ENCODE measurements around the gene MRNIP.

The MRNIP gene

GRCh38 chr5:179812997-179813607 is 45.5 kb downstream of the MRNIP start:
- POLR2A ChIA-PET = no interaction called here
- 100% methylated on average over 2 of the region's 5 CpGs for WGBS (ENCODE audit: insufficient coverage)
- peaks cover 0 to 16% (median 13%) of the 10 kb centered on the region in 4 experiments for H3K4me1 ChIP-seq (ENCODE audit: control extremely low read depth in 1 of 4, control insufficient read depth in 4 of 4, insufficient read depth in 4 of 4, low read length in 3 of 4)
- no peak overlapping the region for H3K4me3 ChIP-seq (ENCODE audit: control insufficient read depth in 1 of 7, extremely low read depth in 1 of 7, insufficient read depth in 4 of 7, low read depth in 2 of 7, low read length in 6 of 7)
- peaks cover 0 to 2% (median 0%) of the 10 kb centered on the region in 5 experiments for H3K9me3 ChIP-seq (ENCODE audit: control extremely low read depth in 1 of 5, control insufficient read depth in 4 of 5, insufficient read depth in 2 of 5, low read depth in 1 of 5, low read length in 4 of 5)
- no peak for DNase-seq
- H3K27me3 ChIP-seq (replicated peaks in 2 of 5; ENCODE audit: control insufficient read depth in 4 of 5, insufficient read depth in 5 of 5, low read length in 4 of 5) = no peaks in the 10 kb centered on the region
- no peak overlapping the region for H3K27ac ChIP-seq (ENCODE audit: insufficient read depth in 1 of 2, low read depth in 1 of 2, low read length in 2 of 2, poor library complexity in 1 of 2, severe bottlenecking in 2 of 2)
- H3K36me3 ChIP-seq (ENCODE audit: control insufficient read depth in 4 of 4, insufficient read depth in 4 of 4, low read length in 3 of 4) = peaks cover 0 to 32% (median 10%) of the 10 kb centered on the region in 4 experiments
- CTCF ChIA-PET = interaction anchor here (0.6 to 5.8 kb wide), 8 partner anchors 9 to 122 kb away, joined by 3 to 39 read pairs (median 4); partner anchors contain the start of gene LTC4S

DNA sequence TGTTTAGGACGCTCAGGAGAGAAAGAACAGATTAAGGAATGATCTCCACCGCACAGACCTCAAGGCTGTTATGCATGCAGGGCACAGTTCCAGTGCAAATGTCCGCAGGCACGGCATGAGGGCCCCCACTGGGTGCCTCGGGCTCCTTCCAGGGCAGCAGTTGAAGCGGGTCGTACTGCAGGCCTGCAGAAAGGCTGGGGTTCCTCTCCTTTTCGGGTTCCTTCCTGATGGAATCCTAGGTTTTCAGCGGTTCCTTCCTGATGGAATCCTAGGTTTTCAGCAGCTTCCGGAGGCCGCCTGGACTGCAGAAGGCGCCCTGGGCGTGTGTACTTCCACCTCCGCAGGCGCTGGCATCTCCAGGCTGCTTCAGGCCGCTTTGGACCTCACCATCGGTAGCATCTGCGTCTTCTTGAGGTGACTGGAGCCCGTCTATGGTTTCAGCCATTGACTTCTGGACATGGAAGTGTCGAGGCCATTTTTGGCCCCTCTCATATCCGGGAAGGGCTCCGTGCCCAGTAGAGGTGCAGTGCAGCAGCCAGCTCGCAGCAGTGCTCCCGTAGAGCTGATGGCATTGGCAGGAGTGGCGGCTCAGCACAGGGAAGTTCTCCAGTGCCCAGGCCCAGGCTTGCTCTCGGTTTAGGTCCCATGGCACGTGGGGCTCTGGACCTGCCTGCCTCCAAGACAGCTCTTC is 46.3 kb downstream of the MRNIP start:
- POLR2A ChIA-PET = no interaction called here
- 98% methylated on average over 26 of the region's 27 CpGs for WGBS (ENCODE audit: insufficient coverage)
- Histone ChIP-seq H3K27ac (ENCODE audit: insufficient read depth in 1 of 2, low read depth in 1 of 2, low read length in 2 of 2, poor library complexity in 1 of 2, severe bottlenecking in 2 of 2) (peak overlapping the region in 1 of 2 experiments; percentile 34), H3K9me3 (ENCODE audit: control extremely low read depth in 1 of 5, control insufficient read depth in 4 of 5, insufficient read depth in 2 of 5, low read depth in 1 of 5, low read length in 4 of 5) (peaks cover 0 to 2% (median 0%) of the 10 kb centered on the region in 5 experiments), H3K27me3 (replicated peaks in 2 of 5; ENCODE audit: control insufficient read depth in 4 of 5, insufficient read depth in 5 of 5, low read length in 4 of 5) (no peaks in the 10 kb centered on the region), H3K36me3 (ENCODE audit: control insufficient read depth in 4 of 4, insufficient read depth in 4 of 4, low read length in 3 of 4) (peaks cover 0 to 32% (median 10%) of the 10 kb centered on the region in 4 experiments), H3K4me1 (ENCODE audit: control extremely low read depth in 1 of 4, control insufficient read depth in 4 of 4, insufficient read depth in 4 of 4, low read length in 3 of 4) (peaks cover 0 to 15% (median 8%) of the 10 kb centered on the region in 4 experiments), H3K4me3 (ENCODE audit: control insufficient read depth in 1 of 7, extremely low read depth in 1 of 7, insufficient read depth in 4 of 7, low read depth in 2 of 7, low read length in 6 of 7) (no peak overlapping the region)
- no peak for DNase-seq
- CTCF ChIA-PET = interaction anchor here (0.6 to 5.8 kb wide), 5 partner anchors 9 to 121 kb away, joined by 3 to 39 read pairs (median 5); no protein-coding TSS in a partner anchor

DNA sequence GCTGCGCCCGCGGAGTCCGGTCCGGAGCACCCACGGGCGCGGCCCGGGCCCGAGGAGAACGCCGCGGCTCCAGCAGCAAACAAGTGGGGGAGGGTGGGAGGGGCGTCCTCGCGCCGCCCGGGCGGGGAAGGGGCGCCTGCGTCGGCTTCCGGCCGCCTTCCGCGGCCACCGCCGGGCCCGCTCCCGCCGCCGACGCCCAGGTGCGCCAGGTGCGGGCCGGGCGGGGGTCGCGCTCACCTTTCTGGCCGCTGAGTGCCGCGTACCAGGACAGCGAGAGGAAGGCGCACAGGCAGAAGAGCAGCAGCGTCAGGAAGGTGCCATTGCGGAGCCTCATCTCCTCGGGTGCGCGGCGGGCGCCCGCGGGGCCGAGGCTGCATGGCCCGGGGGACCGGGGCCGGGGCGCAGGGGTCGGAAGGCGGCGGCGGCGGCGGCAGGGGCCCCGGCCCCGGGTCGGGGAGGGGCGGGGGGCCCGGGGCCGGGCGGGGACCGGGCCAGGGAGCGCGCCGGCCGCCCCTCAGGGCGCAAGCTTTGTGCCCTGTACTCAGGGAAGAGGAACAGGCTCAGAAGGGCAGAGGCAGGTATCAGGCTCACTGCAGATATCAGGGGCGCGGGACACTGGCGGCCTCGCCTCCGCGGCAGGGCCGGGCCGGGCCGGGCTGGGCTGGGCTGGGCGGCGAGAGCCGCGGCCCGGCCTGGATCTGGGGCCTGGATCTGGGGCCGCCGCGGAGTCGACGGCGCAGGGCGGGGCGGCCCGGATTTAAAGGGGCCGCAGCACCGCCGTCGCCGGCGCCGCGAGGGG is 52.2 kb downstream of the MRNIP start, which contains the start of gene MGAT4B:
Gene MGAT4B (minus strand): TSS at position 617 of the 799 bp plus-strand sequence. CDS start 283 bp downstream, at position 334.
- Histone ChIP-seq H3K27ac (ENCODE audit: insufficient read depth in 1 of 2, low read depth in 1 of 2, low read length in 2 of 2, poor library complexity in 1 of 2, severe bottlenecking in 2 of 2) (peak within 1 kb of the TSS in 1 of 2 experiments; percentile 64), H3K36me3 (ENCODE audit: control insufficient read depth in 4 of 4, insufficient read depth in 4 of 4, low read length in 3 of 4) (peaks cover 0 to 7% (median under 1%) of the 10 kb centered on the region in 4 experiments), H3K4me1 (ENCODE audit: control extremely low read depth in 1 of 4, control insufficient read depth in 4 of 4, insufficient read depth in 4 of 4, low read length in 3 of 4) (peaks cover 4 to 49% (median 41%) of the 10 kb centered on the region in 4 experiments), H3K9me3 (ENCODE audit: control extremely low read depth in 1 of 5, control insufficient read depth in 4 of 5, insufficient read depth in 2 of 5, low read depth in 1 of 5, low read length in 4 of 5) (no peaks in the 10 kb centered on the region), H3K4me3 (ENCODE audit: control insufficient read depth in 1 of 7, extremely low read depth in 1 of 7, insufficient read depth in 4 of 7, low read depth in 2 of 7, low read length in 6 of 7) (peak within 1 kb of the TSS; percentile 65 to 83 (median 75)), H3K27me3 (replicated peaks in 2 of 5; ENCODE audit: control insufficient read depth in 4 of 5, insufficient read depth in 5 of 5, low read length in 4 of 5) (no peaks in the 10 kb centered on the region)
- WGBS (ENCODE audit: insufficient coverage) = 0% methylated on average over 47 of the region's 108 CpGs
- ChIA-PET CTCF (interaction anchor here (1.5 kb wide), 1 partner anchor 11 kb away, joined by 4 read pairs; no protein-coding TSS in a partner anchor), POLR2A (interaction anchor here (0.6 to 9.1 kb wide), 4 partner anchors 13 to 36 kb away, joined by 3 to 131 read pairs (median 4); partner anchors contain the start of gene SQSTM1)
- DNase-seq = peak in 2 of 3 donors; percentile 74 to 82

DNA sequence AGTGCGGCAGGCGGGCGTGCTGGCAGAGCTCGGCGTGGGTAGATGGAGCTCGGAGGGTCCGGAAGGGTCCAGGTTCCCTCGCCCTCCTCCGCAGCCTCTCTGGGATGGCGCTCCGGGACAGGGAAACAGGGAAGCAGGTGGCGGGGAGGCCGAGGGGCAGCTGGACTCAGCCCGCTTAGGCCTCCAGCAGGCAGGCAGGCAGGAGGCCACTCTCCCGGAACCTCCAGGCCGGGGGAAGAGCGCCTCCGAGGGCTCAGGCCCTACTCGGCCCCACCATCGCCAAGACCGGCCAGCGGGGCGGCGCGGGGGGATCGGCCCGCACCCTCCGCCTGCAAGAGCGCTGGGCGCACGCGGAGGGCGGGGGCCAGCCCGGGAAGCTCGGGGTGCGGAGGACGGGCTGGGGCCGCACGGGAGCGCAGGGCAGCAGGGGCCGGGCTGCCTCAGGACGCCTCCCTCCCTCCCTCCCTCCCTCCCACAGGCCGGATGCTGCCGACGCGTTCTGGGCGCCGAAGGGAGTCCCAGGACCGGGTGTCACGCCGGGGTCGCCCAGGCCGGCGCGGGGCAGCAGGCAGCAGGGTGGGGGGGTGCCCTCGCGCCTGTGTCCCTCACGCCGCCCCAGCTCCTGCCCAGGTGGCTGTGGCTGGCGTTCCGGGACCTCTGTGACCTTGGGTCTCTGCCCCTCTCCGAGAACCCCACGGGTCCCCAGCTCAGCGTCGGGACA is 52.9 kb downstream of the MRNIP start:
- POLR2A ChIA-PET = interaction anchor here (0.7 to 9.1 kb wide), 4 partner anchors 9 to 22 kb away, joined by 3 to 131 read pairs (median 4); partner anchors contain the start of gene SQSTM1
- Histone ChIP-seq H3K27ac (ENCODE audit: insufficient read depth in 1 of 2, low read depth in 1 of 2, low read length in 2 of 2, poor library complexity in 1 of 2, severe bottlenecking in 2 of 2) (peak overlapping the region in 1 of 2 experiments; percentile 64), H3K36me3 (ENCODE audit: control insufficient read depth in 4 of 4, insufficient read depth in 4 of 4, low read length in 3 of 4) (peaks cover 0 to 14% (median 4%) of the 10 kb centered on the region in 4 experiments), H3K4me3 (ENCODE audit: control insufficient read depth in 1 of 7, extremely low read depth in 1 of 7, insufficient read depth in 4 of 7, low read depth in 2 of 7, low read length in 6 of 7) (peak overlapping the region; percentile 65 to 83 (median 75)), H3K27me3 (replicated peaks in 2 of 5; ENCODE audit: control insufficient read depth in 4 of 5, insufficient read depth in 5 of 5, low read length in 4 of 5) (no peaks in the 10 kb centered on the region), H3K4me1 (ENCODE audit: control extremely low read depth in 1 of 4, control insufficient read depth in 4 of 4, insufficient read depth in 4 of 4, low read length in 3 of 4) (peaks cover 4 to 49% (median 42%) of the 10 kb centered on the region in 4 experiments), H3K9me3 (ENCODE audit: control extremely low read depth in 1 of 5, control insufficient read depth in 4 of 5, insufficient read depth in 2 of 5, low read depth in 1 of 5, low read length in 4 of 5) (no peaks in the 10 kb centered on the region)
- peak in 2 of 3 donors; percentile 55 to 68 for DNase-seq
- 16% methylated on average over 41 of the region's 65 CpGs for WGBS (ENCODE audit: insufficient coverage)
- CTCF ChIA-PET = interaction anchor here (0.9 to 1.5 kb wide), 2 partner anchors 10 to 14 kb away, joined by 4 read pairs; no protein-coding TSS in a partner anchor

DNA sequence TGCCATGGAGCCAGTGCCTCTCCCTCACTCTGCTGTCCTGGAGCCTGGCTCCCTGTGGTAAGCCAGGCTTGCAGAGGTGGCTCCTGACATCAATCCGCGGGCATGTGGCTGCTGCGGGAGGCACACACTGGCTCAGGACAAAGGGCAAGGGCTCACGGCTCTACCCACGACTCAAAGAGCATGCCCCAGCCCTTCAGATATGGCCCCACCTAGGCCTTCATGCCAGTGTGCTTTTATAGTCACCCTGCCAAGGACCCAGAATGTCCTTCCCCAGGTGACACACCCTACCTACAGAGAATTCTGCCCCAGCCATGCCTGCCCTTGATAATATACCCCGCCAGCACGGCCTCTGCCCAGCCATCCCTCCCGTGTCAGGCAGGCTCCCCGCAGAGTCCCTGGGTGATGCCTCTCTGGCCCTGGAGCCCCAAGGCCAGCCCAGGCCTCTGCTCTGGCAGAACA is 53.5 kb downstream of the MRNIP start:
- CTCF ChIA-PET = interaction anchor here (0.9 to 1.5 kb wide), 2 partner anchors 10 to 14 kb away, joined by 4 read pairs; no protein-coding TSS in a partner anchor

More for the DNA sequence above, 53.5 kb downstream of the MRNIP start:
- peak overlapping the region in 6 of 7 experiments; percentile 65 to 83 (median 75) for H3K4me3 ChIP-seq (ENCODE audit: control insufficient read depth in 1 of 7, extremely low read depth in 1 of 7, insufficient read depth in 4 of 7, low read depth in 2 of 7, low read length in 6 of 7)
- H3K36me3 ChIP-seq (ENCODE audit: control insufficient read depth in 4 of 4, insufficient read depth in 4 of 4, low read length in 3 of 4) = peaks cover 0 to 18% (median 10%) of the 10 kb centered on the region in 4 experiments
- H3K27me3 ChIP-seq (replicated peaks in 2 of 5; ENCODE audit: control insufficient read depth in 4 of 5, insufficient read depth in 5 of 5, low read length in 4 of 5) = no peaks in the 10 kb centered on the region
- 62% methylated on average over 9 of the region's 9 CpGs for WGBS (ENCODE audit: insufficient coverage)
- POLR2A ChIA-PET = interaction anchor here (0.7 to 9.1 kb wide), 3 partner anchors 8 to 20 kb away, joined by 3 to 131 read pairs (median 4); partner anchors contain the start of gene SQSTM1
- H3K4me1 ChIP-seq (ENCODE audit: control extremely low read depth in 1 of 4, control insufficient read depth in 4 of 4, insufficient read depth in 4 of 4, low read length in 3 of 4) = peaks cover 4 to 49% (median 42%) of the 10 kb centered on the region in 4 experiments
- no peak for DNase-seq
- H3K27ac ChIP-seq (ENCODE audit: insufficient read depth in 1 of 2, low read depth in 1 of 2, low read length in 2 of 2, poor library complexity in 1 of 2, severe bottlenecking in 2 of 2) = peak overlapping the region in 1 of 2 experiments; percentile 64
- no peaks in the 10 kb centered on the region for H3K9me3 ChIP-seq (ENCODE audit: control extremely low read depth in 1 of 5, control insufficient read depth in 4 of 5, insufficient read depth in 2 of 5, low read depth in 1 of 5, low read length in 4 of 5)
